ENCODE results near the gene ZNF234.

DNA sequence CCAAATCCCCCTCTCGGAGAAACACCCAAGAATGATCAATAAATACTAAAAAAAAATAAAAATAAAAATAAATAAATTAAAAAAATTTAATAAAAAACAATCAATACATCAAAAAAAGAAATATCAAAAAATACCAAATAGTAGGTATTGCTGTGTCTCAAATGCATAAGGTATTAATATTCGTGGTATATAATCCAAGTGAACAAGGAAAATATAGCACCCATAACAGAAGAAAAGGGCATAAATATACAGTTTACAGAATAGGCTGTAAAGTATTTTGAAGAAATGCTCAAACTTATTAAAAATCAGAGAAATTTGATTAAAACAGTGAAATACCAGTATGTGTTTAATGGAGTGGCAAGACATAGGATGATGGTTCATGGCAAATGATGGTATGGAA lies 63.4 kb downstream of the ZNF234 start:
- TF ChIP-seq RAD21 (IDR thresholded peaks at IDR 0.05; ENCODE audit: low read length) (no peak), POLR2A (IDR thresholded peaks at IDR 0.05; ENCODE audit: low read depth, low read length) (no peak), MAFK (IDR thresholded peaks at IDR 0.05; ENCODE audit: low read depth, low read length) (no peak), CTCF (conservative IDR thresholded peaks at IDR 0.05; ENCODE audit: low read depth, low read length) (no peak), RFX5 (IDR thresholded peaks at IDR 0.05; ENCODE audit: low read depth, low read length) (no peak), BHLHE40 (IDR thresholded peaks at IDR 0.05; ENCODE audit: low read depth, low read length) (no peak), RCOR1 (IDR thresholded peaks at IDR 0.05; ENCODE audit: insufficient replicate concordance, low read length) (no peak), SMC3 (IDR thresholded peaks at IDR 0.05; ENCODE audit: low read depth, low read length) (no peak)
- TF ChIP-seq, protein P1, sequence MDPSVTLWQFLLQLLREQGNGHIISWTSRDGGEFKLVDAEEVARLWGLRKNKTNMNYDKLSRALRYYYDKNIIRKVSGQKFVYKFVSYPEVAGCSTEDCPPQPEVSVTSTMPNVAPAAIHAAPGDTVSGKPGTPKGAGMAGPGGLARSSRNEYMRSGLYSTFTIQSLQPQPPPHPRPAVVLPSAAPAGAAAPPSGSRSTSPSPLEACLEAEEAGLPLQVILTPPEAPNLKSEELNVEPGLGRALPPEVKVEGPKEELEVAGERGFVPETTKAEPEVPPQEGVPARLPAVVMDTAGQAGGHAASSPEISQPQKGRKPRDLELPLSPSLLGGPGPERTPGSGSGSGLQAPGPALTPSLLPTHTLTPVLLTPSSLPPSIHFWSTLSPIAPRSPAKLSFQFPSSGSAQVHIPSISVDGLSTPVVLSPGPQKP (IDR thresholded peaks at IDR 0.05; ENCODE audit: borderline replicate concordance, low read depth, low read length), result no peak

Measured in IMR-90 (cell line).